ENCODE results near the gene ID4.

ID4 gene, protein sequence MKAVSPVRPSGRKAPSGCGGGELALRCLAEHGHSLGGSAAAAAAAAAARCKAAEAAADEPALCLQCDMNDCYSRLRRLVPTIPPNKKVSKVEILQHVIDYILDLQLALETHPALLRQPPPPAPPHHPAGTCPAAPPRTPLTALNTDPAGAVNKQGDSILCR

DNA sequence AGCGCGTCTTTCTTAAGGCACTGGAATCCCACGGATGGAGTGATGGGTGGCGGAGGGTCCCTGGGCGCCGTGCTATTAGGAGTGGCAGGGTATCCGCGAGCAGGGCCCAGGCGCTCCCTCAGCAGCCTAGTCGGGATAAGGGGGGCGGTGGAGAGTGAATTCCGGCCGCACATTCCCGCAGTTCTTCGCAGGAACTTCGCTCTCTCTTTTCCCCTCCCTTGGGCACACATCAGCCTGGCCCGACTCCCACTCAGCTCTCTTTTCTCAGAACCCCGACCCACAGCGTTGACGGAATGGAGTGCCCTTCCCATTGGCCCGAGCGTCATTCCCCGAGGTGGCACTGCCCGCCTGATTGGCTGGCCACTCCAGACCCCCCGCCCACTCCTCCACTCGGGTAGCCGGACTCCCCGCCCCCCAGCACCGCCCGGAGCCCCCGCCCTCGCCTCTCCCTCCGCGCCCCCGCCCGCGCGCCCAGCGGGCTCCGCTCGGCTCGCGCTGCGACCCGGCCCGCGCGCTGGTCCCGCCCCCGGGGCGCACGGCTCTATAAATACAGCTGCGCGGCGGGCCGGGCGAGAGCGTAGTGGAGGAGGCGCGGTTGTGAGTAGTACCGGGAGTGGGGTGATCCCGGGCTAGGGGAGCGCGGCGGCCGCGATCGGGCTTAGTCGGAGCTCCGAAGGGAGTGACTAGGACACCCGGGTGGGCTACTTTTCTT lies at the start of gene ID4:
TSS of gene ID4 (plus strand) at position 572 of the 712 bp plus-strand sequence. CDS start 385 bp downstream, outside the sequence.
- DNase-seq: peak; percentile 96

DNA sequence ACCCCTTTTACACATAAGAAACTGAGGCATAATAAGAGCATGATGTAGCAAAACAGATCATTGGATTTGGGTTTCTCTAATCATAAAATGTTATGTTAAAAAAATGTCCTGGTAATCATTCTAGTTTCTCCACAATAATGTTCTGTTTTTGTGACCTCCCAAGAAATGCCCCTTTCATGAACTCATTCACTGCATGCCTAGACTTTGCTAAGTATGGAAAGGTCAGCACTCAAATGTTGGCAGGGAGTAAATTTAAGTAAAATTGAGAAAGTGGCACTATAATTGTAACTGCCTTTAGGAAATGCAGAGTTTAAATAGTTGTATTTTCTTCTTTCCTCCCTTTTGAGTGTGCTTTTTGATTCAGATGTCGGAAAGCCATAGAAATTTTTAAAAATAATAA lies 48.5 kb upstream of the ID4 start:
- no peak for DNase-seq

DNA sequence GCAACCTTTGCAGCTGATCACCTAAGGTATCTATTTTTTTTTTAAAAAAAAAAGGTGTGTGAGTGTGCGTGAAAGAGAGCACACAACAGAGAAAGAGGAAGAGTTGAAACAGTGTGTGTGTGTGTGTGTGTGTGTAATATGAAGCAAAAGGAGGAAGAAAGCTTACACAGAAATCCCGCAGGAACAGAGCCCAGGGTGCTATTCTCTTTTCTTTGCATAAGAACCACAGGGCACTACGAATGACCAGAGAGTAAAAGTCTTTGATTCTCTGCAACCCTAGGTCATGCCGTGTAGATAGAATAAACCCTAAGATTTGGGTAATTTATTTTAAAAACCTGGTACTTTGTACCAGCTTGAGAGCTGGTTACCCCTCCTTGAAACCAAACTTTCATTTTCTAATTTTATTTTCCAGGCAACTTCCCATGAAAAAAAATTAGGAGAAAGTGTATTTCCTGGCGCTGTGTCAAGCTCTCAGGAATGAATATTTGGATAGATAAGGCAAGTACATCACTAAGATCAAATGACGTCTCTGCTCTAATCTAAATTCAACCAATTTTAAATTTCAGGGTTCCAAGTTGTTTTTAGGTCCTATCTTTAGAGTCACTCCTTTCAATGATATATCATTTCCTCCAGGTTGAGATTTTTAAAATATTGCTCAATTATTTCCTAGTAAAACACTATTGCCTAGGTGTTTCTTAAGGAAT lies 47.9 kb upstream of the ID4 start:
- no peak for DNase-seq

DNA sequence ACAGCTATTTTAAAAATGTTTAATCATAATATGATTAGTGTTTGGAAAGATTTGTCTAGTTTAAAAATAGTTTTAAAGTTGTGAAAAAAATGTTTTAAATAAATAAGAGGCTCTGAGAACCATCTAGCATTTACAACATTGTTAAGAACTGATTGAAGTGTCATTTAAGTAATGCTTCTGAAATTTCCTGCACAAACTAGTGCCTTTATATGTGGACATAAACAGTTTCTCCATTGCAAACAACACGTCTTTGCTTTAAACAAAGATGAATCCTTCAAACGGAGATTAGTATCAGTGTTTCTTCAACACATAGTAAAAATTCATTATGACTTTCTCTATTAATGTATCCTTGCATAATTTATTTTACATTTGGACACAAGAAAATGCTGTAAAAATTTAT lies 45.9 kb upstream of the ID4 start:
- DNase-seq: no peak

DNA sequence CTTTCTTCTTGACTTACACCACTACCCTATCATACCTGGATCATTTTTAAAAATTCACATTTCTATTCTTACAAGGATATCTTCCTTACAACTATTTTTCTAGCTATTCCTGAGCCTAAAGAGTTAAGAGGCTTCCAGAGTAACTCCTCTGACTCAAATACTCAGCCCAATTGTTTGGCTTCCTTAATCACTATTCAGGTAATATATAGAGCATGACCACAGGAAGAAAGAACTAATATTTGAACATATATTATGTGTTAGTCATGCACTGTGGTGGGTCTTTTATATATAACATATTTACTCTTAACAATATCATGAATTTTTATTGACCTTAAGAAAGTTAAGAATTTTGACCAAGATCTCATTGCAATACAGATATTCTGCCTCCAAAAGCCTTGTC lies 42.0 kb upstream of the ID4 start:
- DNase-seq: no peak

DNA sequence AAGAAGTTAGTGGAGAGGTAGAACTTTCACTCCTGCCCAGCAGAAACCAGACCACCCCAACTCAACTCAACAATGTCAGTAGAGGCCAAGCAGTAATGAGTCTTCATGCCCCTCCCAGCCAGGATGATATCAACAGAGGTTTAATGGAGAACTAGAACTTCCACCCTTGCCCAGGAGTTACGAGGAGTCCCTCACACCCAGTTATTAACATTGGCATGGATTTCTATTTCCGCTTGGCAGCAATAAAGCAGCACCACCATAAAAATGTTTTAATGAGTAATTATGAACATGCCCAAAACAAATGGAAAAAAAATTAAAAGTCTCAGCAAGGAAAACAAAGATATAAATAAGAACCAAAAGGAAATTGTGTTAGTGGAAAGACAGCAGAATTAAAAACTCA lies 40.7 kb upstream of the ID4 start:
- DNase-seq: no peak

DNA sequence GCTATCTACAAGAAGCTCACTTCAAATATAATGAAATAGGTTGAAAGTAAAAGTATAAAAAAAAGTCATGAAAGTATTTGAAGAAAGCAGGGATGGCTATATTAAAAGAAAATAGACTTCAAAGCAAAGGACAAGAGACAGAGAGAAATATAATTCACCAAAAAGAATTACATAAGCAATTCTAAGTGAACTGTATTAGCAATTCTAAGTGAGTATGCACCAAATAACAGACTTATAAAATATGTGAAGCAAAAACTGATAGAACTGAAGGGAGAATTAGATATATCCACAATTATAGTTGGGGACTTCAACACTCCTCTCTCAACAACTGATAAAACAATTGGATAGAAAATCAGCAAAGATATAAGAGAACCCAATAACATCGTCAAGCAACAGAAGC lies 38.8 kb upstream of the ID4 start:
- DNase-seq: no peak

DNA sequence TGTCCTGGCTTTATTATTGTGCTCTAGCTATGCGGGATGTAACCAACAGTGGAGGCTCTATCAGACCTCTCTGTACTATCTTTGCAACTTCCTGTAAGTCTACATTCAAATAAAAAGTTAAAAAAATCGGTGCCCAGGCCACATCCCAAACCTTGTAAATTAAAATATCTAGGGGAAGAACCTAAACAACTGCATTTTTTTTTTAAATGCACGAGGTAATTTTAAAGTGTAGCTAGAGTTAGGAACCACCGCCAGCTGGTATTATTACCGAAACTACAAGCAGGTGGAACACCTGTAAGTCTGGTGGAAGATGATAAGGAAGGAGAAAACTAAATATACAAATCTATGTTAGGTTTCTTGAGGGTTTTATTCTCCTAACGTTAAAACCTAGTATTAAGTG lies 34.5 kb upstream of the ID4 start:
- DNase-seq: no peak

DNA sequence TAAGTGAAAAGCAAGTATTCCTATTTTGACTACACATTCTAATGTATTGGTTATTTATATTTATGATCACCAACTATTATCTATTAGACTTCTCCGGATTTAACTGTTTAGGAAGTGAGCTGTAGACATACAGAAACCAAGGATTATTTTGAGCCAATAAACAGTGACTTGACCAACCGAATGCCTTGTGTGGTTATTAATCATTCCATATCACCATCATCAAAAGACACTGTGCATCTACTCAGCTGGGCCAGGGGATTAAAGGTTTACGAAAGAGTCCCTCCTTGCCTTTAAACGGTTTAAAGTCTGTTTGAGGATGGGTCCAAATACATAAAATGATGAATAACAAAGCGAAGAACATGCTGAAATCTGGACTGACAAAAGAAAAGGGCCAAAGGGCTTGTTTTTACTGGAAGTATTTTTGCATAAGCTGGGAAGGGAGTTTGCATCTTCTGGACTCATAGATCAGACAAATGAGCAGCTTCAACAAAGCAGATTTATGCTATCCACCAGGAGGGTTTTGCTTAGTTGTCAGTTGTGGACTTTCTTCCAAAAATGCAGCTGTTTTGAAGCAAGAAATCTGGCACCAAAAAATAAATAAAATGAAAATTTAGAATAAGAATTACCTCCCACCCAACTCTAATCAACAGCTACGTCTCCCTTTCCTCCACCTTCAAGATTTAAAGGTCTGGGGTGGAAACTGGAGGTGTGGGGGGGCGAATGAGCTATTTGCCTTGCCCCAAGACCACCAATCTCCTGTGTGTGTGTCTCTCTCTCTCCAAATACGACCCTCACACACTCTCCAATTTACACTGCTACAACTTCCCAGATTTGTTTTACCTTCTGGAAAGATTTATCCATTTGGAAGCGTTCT lies 33.6 kb upstream of the ID4 start:
- peak; percentile 57 for DNase-seq

DNA sequence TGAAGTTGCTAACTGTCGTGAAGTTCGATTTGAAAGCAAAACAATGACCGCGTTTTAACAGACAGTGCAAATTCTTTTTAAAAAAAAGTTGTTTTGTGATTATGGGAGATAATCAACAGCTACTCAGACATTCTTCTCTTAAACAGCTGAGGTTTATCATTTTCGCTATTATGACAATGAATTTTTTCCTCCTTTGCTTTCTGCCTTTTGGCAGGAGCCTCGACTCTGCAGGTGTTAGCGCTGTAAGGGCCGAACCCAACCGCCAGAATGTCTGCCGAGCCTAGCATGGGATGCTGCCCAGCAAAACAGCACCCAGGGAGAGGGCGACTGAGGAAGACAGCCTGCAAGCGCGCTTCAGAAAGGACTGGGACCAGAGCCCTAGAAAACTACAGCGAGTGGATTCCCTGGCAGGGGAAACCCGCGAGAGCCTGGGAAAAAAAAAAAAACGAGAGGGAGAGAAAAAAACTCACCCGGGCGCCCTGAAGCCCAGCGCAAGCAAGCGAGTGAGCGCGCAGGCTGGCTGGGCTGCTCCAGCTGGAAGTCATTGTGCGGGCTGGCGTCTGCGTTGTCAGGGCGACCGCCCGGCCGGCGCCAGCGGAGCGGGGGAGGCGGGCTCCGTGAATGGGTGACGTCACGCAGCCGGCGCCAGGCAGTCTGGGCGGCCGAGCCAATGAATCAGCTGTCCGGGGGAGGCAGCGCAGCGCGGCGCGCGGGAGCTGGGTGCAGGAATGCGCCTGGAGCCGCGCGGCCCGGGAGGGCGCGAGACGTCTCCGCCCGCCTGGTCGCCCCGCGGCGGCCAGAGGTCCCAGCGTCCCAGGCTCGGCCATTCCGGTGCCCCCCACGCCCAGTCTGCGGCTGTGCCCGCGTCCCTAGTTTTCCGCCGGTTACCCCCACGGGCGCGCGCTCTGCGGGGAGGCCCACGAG lies 32.7 kb upstream of the ID4 start:
- peak; percentile 98 for DNase-seq

DNA sequence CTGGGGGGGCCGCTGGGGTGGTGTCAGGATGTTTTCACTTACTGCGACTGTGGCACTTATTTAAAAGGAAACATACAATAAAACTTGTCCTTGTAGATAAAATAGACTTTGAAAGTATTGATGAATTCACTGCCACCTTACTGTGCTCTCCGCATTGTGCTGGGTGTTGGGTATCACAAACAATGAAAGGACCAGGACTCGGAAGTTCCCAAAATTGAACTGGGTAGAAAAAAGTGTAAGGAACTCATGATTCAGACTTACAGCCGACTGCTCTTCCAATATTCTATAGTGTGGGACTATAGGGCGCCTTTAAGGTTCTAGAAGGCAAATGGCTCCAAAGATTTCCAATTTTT lies 32.1 kb upstream of the ID4 start:
- DNase-seq: no peak

DNA sequence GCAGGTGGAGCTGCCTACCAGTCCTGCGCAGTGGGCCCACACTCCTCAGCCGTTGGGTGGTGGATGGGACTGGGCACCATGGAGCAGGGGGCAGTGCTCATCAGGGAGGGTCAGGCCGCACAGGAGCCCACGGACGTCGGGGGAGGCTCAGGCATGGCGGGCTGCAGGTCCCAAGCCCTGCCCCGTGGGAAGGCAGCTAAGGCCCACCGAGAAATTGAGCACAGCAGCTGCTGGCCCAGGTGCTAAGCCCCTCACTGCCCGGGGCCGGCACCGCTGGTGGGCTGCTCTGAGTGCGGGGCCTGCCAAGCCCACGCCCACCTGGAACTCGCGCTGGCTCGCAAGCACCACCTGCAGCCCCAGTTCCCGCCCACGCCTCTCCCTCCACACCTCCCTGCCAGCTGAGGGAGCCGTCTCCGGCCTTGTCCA lies 30.2 kb upstream of the ID4 start:
- DNase-seq: no peak

DNA sequence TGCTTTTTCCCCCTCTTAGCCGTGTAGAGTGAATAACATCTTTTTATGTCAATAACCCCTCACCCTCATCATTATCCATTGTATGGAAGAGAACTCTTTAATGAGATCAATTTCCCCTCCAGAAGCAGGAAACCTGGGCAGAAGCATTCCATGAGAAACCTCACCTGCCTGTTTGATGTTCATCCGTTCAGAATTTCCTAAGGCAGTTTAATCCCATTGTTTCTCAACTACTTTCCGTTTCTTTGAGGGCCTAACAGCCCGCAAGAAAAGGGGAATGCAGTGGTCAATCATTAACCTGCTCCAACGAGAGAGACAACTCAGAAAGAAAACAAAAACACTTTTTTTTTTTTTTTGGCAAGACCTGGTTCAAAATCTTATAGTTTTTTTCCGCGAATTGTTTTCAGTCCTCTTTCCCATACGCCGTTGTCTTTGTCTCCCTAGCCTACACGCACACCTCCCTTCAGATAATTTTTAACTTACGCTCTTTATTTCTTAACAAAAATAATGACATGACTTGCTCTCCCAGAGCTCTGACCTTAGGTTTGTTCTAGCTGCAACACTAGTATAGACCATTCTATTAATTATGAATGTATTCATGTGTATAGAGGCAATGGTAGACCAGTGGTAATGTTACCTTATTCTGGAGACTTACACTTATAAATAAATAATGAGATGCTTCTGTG lies 25.6 kb upstream of the ID4 start:
- no peak for DNase-seq

DNA sequence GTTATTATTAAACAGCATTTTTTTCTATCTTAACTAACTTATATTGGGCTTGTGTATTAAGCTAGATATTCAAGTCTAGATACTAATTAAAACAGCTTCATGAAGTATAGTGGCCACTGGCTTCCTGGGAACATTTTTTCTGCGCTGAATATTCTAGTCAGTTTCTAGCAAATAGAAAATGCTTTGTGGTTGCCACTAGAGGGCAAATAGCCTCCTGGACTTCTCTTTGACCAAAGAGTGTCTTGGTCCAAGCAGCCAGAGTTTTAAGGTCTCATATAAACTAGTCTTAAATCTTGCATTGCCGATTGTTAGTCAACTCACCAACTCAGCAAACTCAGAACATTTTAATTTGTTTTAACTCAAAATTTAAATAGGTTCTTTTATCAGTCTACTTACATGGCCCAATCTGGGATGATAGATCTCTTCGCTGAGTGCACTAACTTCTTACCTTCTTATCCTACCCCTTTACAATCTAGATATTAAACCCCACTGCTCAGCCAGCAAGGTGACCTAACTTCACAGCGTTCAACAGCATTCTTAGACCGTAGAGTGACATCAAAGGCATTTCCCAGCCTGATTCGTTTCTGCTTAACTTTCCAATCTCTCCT lies 24.6 kb upstream of the ID4 start:
- no peak for DNase-seq

DNA sequence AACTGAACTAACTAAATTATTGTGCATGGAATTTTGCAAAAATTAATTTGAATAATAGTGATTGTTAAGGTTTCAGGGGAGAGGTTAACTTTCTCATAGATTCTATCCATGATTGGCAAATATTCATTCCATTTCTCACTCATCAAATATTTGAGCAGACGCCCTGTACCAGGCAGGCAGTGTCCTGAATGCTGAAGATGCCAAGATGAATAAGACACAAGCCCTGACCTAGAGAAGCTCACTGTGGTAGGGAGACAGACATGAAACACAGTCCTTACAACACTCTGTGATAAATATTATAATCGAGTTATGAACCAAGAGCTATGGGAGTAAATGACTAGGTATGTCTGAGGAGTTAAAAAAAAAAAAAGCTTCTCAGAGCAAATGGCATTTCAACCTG lies 18.4 kb upstream of the ID4 start:
- DNase-seq: no peak

DNA sequence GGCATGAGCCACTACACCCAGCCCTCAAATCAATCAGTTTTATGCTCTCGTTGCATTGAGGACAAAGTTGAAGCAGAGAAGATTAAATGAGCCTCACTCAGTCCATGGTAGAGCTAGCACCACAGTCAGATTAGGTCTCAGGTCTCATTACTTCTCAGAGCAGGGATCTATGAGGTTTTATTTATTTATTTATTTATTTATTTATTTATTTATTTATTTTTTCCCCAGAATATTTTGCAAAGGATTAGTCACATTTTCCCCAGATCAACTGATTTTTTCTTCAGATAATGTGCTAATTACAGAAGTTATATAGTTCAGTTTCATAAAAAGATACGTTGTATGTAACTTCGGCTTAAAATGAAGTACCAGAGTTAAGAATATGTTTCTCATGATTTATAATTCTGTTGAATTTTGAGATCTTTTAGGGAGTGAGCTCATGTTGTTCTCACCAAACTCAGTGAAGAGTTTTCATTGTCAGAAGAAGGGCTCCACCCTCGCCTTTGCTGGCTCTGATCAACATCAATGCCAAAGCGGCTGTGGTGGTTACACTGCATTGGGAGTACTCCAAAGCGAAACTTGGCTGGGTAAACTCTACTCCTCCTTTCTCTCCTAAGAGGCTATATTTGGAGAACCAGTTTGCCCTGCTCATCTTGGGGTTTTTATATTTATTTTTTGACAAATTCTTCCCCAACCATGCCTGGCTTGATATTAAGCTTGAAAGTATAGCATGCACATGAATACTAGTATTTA lies 12.9 kb upstream of the ID4 start:
- no peak for DNase-seq

DNA sequence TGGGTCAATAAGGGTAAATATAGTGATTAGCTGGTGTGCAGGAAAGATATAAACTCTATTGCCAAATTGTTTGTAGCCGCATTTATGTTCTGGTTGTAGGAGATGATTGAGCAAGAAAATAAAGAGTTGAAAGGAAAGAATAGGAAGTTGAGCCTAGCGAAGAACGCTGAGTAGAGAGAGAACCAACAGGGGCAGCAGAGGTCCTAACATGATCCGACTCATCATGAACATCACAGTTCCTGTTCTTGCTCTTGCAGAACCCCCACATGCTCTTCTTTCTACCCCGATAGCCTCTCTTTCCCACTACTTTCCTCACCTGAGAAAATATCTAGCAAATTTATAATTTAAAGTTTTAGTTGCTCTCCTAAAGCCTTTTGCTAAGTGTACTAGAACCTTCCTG lies 9.9 kb upstream of the ID4 start:
- DNase-seq: no peak

DNA sequence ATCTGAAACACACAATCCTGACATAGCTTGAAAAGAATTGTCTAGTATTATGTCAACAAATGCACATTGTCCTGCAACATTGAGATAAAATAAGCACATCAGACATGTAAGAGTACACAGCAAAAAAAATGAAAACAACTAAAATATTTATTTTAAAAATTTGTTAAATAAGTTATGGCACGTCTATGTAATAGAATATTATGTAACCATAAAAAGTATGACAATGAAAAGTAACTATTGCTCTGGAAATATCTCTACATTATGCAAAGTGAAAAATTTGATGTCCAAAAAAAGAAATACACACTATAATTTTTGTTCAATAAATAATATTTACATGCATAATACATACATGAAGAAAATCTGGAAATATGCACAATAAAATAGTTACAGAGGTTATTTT lies 9.3 kb upstream of the ID4 start:
- DNase-seq: no peak

DNA sequence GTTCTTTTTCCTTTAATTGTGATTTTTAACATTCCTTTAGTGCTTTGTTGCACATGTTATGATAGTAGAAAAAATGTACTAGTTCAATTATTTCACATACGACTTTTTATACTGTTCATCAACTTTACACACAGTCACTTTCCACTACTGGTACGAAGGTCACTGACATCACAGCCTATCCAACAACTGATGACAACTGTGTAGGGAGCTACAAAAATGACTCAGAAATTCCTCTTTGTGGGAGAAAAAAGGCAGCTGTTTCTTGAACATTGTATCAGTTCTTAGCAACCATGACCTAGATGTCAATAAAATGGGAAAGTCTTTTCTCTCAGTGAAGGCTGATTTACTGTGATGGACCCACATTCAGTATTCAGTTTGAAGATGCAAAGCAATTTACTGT lies 7.0 kb upstream of the ID4 start:
- no peak for DNase-seq

DNA sequence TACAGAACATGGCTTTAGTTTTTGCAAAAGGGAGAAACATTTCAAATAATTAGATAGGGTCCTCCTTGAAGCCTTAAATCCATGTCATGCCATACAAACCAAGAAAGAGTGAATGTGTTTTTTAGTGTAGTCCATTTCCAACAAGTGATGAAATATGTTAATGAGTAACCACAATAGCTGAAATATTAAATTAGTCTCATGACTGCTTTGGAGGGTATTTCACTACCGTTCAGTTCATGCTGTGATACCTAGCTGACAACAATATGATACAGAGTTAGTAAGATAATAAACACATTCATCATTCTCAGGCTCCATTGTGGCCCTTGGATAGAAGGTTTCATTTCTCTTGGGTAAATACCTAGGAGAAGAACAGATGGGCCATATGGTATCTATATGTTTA lies 5.8 kb upstream of the ID4 start:
- no peak for DNase-seq

DNA sequence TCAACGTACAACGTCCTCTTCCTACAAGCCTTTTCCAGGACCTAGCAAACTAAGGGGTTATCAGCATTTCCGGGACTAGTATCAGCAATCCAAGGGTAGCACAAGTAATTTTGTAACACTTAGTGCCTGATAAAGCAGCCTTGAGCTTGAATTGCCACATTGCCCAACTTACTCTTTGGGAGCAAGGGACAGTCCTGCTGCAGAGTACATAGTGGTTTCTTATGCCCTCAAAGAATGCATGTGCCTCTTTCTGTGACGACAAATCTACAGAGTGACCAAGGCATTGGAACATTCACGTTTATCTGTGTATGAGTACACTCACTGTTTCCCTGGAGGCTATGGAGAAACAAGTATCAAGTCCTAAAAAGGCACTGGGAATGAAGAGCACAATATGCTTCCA lies 3.2 kb upstream of the ID4 start:
- DNase-seq: no peak

All from right forelimb (tissue), 1 donor.